C4-2B (cell line): ENCODE data around the gene KLC3.
"Not testable (repeated sequence)": the region's sequence is repeated elsewhere in the genome, so short reads cannot be mapped to it uniquely, and the experiment has no call there.

Source experiments
- H3K27ac ChIP-seq: fragments of 450-650 bp; 2 replicates; pipeline ENCODE4 v1.5.1; 2017
- ZFX ChIP-seq: fragments of 450-650 bp; IDR thresholded peaks from 2 replicates; pipeline ENCODE4 v1.6.1; 2017
- TF ChIP-seq, protein P1 (sequence below): fragments of 450-650 bp; conservative IDR thresholded peaks from 2 replicates; pipeline ENCODE4 v1.5.1; 2017; ENCODE audit warnings: mild to moderate bottlenecking

KLC3 gene

DNA sequence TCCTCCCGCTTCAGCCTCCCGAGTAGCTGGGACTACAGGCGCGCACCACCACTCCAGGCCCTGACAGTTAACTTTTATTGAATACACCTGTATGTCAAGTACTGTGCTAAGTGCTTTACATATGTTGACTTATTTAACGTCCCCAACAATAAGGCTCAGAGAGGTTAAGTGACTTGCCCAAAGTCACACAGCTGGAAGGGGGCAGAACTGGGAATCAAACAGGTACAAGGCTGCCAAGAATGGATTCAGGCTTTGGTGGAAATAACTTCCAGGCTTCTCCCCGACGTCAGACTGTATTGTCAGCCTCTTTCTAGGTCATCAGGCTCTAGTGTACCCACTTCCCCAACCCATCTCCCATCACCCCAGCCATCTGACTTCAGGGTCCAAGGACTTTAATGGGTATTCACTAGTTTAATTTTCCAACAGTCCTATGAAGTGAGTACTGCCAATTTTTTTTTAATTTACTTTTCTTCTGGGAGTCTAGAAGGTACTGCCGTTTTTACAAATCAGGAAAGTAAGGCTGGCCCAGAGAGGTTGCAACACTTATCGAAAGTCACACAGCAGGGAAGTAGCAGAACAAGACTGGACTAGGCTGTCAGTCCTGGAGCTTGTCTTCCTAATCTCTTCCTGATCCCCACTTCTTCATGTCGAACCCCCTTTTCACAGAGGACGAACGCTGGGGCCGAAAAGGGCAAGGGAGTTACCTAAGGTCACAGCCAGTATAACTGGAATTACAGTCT lies 13.0 kb upstream of the KLC3 start:
- TF ChIP-seq, protein P1, sequence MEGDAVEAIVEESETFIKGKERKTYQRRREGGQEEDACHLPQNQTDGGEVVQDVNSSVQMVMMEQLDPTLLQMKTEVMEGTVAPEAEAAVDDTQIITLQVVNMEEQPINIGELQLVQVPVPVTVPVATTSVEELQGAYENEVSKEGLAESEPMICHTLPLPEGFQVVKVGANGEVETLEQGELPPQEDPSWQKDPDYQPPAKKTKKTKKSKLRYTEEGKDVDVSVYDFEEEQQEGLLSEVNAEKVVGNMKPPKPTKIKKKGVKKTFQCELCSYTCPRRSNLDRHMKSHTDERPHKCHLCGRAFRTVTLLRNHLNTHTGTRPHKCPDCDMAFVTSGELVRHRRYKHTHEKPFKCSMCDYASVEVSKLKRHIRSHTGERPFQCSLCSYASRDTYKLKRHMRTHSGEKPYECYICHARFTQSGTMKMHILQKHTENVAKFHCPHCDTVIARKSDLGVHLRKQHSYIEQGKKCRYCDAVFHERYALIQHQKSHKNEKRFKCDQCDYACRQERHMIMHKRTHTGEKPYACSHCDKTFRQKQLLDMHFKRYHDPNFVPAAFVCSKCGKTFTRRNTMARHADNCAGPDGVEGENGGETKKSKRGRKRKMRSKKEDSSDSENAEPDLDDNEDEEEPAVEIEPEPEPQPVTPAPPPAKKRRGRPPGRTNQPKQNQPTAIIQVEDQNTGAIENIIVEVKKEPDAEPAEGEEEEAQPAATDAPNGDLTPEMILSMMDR, result no peak
- no peak for TF ChIP-seq ZFX
- H3K27ac ChIP-seq, result no peak overlapping the region

DNA sequence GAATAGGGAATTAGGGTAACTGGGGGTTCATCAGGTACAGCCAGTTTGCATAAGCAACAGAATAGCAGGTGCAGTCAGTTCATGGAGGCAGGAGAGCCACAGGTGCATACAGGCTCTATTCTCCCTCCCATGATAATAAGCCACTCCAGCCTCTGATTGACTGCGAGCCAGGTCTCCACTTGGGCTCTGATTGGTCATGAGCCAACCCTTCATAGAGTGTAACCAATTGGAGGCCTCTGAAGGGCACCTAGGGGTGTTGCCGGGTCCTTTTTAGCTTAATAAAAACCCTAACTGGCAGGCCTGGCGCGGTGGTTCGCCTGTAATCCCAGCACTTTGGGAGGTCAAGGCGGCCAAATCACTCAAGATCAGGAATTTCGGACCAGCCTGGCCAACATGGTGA lies 9.1 kb upstream of the KLC3 start:
- no peak overlapping the region for H3K27ac ChIP-seq
- no peak for TF ChIP-seq ZFX
- TF ChIP-seq, protein P1, result no peak

DNA sequence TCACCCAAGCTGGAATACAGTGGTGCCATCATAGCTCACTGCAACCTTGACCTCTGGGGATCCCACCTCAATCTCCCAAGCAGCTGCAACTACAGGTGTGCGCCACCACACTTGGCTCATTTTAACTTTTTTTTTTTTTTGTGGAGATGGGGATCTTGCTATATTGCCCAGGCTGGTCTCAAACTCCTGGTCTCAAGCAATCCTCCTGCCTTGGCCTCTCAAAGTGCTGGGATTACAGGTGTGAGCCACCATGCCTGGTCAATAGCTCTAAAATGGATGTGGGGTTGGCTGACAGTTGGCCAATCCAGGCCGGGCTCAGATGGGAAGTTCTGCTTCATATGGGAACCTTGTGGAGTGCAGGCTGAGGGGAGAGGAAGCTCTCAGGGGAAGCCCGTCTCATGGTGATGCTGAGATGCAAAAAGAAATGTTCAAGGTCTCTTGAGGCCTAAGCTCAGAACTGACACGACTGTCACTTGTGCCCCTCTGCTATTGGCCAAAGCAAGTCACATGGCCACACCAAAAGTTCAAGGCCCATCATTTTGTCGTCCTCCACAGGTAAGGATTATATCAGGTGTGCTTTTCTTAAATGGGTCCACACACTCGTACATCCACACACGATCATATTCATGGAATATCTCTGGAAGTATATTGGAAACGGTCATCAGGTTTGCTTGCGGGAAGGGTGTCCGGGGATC lies 6.8 kb upstream of the KLC3 start:
- no peak for TF ChIP-seq ZFX
- TF ChIP-seq, protein P1, result no peak
- no peak overlapping the region for H3K27ac ChIP-seq

DNA sequence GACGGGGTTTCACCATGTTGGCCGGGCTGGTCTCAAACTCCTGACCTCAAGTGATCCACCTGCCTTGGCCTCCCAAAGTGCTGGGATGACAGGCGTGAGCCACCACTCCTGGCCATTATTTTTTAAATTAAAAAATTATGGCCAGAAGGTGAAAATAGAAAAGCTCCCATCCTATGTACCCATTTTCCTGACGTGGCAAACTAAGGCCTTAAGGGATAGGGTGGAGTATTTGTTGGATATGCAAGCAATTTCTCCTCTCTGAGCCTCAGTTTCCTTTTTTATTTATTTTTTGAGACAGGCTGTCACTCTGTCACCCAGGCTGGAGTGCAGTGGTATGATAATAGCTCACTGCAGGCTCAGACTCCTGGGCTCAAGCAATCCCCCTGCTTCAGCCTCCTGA lies 5.7 kb upstream of the KLC3 start:
- not testable (repeated sequence) for H3K27ac ChIP-seq

DNA sequence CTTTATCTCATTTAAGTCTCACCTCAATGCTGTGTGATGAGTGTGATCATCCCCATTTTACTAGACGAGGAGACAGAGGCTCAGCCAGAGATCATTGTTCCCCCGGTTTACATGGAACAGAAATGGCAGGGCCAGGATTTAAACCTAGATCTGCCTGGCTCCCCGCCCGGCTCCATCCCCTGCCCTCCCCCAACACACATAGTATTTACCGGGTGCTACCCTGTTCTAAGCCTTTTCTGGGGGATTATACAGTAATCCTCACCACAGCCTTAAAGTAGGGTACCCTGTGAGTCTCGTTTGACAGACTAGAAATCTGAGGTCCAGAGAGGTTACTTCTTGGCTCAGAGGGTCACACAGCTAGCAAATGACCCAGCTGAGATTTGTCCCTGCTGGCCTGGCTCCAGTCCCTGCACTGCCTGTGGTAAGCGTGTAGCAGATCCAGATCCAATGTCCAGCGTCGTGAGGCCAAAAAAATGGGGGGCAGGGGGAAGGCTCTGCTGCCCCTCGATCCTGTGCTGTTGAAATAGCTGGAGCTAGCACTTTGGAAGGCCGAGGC lies 3.8 kb upstream of the KLC3 start:
- H3K27ac ChIP-seq, result no peak overlapping the region
- no peak for TF ChIP-seq ZFX
- TF ChIP-seq, protein P1, result no peak

DNA sequence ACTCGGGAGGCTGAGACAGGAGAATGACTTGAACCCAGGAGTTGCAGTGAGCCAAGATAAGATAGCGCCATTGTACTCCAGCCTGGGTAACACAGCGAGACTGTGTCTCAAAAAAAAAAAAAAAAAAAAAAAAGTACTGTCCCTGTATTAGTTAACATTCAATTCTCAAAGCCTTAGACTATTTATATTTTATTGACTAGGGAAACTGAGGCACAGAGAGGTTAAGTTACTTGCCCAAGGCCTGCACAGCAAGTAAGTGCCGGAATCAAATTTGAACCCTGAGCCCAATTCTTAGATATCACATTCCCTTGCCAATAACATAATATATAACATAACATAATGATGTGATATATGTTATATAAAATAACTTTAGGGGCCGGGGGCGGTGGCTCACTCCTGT lies 921 bp upstream of the KLC3 start:
- TF ChIP-seq, protein P1, result no peak
- TF ChIP-seq ZFX, result no peak
- H3K27ac ChIP-seq, result no peak overlapping the region

DNA sequence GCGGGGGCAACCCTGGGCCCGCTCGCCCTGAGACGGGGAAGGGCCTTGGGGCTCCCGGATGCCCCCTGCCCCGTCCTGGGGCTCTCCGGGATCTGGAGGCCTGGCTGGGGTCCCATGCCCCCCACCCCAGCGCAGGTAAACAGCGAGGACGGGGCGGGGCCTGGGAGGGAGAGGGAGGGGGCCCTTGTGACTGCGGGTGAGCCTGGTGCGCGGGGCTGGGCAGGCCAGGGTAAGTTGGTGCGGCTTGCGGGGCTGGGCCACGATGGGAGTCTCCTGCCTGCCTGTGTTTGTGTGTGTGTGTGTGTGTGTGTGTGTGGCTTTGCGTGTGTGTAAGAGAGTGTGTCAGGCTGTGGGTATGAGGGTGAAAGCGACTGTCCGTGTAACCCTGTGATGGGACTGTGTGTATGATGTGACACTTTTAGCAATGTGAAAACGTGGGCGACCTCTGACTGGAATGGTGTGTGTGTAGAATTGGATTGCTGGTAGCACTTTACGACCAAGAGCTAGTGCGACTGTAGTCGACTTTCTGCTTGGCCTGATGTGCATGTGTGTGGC lies 426 bp downstream of the KLC3 start:
- TF ChIP-seq, protein P1, result no peak
- TF ChIP-seq ZFX, result no peak
- H3K27ac ChIP-seq, result no peak overlapping the region; the same call in 1 of the 2 replicates
